A204.1 (cell line): Measurements from ENCODE around the gene HELZ.
"Not testable (repeated sequence)": the region's sequence is repeated elsewhere in the genome, so short reads cannot be mapped to it uniquely, and the experiment has no call there.

Experiments used
- FAIRE-seq: peaks from 2 replicates; lab custom pipeline; 2012; peaks lifted over from hg19 to GRCh38; lab: Jason Lieb, UNC

The HELZ gene

DNA sequence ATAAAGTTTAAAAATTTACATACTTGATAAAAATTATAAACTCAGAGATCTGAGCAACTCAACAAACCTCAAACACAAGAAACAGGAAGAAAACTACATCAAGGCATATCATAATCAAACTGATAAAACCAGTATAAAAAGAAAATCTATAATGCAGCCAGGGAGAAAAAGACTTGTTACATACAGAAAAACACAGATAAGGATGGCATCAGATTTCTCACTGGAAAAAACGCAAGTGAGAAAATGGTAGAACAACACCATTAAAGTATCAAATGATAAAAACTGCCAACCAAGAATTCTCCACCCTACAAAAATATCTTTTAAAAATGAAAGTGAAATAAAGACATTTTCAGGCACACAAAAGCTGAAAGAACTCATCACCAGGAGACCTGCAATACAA lies 129.6 kb downstream of the HELZ start:
- no peak for FAIRE-seq

DNA sequence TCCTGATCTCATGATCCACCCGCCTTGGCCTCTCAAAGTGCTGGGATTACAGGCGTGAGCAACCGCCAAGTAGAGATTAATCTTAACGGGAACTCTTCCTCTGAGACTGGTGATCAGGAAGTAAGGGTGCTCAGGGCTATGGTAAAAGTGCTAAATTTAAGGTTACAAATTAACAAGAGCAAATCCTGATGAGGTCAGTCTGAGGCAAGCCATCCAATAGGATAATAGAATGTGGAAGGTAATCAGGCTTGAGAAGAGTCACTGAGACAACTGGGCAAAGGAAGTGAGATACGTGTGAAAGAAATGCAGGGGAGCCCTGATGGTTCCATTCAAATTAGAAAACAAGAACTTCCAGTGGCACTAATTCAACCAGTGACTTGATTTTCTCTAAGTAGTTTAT lies 131.5 kb downstream of the HELZ start:
- FAIRE-seq: no peak

DNA sequence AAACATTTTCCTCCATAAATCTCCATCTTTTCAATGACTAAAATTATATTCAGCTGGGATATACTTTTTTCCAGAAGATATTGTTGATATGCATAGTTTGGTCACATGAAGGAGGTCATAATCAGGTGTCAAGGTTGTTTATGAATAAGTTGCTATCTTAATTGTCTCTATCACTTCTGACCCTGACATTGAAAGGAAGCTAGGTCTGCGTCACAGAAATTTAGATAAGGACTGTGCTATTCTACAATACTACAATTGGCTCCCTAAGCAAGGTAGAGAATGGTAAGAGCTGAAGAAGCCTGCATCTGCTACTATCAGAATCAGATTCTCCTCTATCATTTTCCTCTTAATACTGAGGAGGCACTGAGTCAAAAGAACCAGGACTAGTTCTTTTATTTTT lies 133.2 kb downstream of the HELZ start:
- FAIRE-seq: no peak

DNA sequence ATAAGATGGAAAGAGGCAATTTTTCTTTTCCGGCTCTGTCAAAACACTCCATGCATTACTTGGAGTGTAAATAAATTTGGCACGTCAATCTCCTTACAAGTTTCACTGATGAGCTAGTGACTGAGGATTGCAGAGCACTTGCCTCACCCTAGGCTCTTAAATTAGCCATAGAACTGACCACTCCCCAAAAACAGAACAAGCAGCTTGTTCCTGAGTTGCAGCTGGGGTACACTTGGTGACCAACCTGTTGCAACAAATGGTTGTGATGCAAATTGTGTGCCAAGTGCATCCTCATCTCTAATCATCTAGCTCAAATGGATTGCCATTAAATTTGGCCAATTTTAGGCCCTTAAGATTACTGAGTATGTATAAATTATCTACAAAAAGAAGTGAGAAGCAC lies 133.7 kb downstream of the HELZ start:
- FAIRE-seq: no peak

DNA sequence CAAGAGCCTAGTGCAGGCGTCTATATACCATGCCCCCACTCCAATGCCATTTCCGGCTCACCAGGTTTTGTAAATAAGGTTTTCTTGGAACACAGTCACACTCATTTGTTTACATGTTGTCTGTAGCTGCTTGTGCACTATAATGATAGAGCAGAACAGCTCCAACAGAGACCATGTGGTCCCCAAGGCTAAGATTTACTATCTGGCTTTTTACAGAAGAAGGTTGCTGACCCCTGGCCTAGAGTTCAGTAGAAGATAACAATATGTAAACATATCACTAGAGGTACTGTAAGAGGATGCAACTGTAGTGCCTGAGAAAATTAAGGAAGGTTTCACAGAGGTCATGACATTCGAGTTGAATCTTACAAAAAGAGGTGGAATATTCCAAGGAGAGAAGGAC lies 134.4 kb downstream of the HELZ start:
- no peak for FAIRE-seq

DNA sequence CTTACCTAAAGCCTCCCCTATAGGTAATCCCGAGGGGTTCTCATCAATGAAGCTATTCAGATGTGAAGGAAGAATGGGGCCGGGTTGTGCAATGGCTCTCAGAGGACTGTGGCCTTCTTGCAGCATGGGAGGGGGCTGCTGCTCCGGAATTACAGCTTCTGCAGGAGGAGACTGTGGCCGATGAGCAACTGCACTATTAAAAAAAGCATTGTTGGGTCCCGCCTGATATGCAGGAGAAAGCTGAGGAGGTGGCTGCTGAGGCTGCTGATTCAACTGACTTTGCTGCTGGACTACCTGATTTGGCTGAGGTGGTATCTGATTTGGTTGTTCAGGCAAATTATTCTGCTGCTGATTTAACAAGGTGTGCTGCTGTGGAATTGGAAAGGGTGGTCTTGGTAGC lies 135.9 kb downstream of the HELZ start:
- FAIRE-seq: no peak

DNA sequence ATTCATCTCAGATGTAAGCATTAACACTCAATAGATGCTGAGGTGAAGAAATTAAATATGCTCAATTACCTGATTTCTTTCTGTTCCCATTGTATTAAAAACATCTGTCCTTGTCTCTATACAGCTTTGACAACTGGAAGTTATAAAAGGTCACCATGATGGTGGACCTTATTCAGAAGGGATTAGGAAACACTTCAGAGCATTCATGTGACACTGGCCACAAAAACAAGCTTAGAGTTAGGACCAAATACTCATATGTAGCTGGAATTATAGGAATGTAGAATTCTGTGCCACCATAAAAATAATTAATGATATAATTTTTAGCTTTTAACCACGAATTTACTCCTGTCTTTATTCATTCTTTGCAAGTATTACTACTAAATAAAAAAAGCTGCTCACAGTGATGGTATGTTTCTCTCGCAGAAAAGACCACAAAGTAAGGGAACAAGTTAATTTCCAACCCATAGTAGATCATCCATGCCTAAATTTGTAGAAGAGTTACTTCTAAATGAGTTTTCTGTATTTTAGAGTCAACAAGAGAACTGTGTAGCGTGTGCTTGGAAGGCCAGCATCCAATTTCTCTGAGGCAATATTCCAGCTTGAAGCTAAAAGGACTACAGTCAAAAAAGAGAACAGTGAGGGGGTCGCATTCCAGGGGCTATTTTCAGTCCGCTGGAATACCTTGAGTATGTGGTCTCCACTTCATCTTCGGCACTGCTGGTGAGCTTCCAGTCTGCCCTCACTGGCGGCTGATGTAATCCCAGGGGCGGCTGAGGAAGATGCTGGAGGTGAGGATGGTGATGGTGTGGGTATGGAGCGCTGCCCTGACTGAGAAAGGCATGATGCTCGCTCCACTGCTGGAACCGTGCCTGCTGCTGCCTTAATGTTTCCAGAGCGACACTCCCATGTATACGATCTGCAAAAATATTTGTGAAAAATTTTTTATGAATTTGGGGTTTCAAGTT lies 136.9 kb downstream of the HELZ start:
- FAIRE-seq: no peak

DNA sequence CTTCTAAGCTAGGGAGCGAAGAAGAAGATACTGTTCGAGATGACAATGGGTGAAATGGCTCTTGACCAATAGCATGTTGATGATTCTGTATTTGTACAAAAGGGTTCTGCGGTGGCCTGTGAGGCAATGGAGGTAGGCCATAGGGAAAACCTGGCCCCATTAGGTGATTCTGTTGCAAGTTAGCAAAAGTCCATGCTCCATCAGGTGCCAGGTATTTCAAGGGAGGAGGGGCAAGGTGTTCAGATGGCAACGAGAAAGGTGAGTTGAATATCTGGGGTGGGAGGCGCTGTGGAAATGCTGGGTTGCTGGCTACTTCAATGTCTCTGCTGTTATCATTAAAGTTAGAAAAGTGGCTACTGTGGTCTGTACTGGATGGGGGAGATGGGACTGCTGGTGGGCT lies 137.8 kb downstream of the HELZ start:
- FAIRE-seq: no peak

DNA sequence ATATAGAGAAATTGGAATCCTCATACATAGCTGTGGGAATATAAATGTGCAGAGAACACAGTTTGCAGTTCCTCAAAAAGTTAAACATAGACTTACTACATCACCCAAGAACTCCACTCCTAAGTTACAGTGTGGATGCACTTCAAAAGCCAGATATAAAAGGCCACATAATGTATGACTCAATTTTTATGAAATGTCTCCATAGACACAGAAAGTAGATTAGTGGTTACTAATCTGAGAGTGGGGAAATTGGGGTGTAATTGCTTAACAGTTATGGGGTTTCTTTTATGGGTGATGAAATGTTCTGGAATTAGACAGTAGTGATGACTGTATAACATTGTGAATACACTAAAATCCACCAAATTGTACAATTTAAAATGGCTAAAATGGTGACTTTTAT lies 139.8 kb downstream of the HELZ start:
- no peak for FAIRE-seq

DNA sequence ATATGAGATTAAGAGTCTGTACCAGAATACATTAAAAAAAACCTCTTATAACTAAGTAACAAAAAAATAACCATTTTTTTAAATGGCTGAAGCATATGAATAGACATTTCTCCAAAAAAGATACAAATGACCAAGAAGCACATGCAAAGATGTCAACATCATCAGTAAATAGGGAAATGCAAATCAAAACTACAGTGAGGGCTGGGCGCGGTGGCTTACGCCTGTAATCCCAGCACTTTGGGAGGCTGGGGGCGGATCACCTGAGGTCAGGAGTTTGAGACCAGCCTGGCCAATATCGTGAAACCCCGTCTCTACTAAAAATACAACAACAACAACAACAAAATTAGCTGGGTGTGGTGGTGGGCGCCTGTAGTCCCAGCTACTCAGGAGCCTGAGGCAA lies 140.4 kb downstream of the HELZ start:
- not testable (repeated sequence) for FAIRE-seq

DNA sequence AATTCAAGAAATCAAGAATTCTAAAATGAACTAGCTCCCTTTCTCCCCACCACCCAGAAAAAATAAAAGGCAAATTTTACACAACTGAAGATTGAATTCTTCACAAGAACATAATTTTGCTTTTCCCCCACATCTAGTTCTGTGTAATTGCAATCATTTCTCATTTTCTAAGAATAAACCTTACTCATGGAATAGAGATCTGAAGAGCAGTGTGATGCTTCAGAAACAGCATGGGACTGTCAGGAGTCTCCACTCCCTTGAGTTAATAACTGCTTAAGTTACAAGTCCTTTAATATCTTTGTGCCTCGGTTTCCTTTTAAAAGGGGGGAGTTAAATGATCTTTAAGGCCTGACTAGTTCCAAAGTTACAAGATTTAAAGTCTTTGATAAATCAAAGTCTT lies 147.0 kb downstream of the HELZ start:
- FAIRE-seq: no peak

DNA sequence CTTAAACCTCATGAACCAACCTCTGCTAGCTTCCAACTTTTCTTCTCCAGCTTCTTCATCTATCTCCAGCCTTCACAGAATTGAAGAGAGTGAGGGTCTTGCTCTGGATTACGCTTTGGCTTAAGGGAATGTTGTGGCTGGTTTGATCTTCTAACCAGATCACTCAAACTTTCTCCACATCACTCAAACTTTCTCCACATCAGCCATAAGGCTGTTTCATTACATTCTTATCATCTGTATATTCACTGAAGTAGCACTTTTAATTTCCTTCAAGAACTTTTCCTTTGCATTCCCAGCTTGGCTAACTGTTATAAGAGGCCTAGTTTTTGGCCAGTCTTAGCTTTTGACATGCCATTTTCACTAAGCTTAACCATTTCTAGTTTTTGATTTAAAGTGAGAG lies 148.4 kb downstream of the HELZ start:
- no peak for FAIRE-seq

DNA sequence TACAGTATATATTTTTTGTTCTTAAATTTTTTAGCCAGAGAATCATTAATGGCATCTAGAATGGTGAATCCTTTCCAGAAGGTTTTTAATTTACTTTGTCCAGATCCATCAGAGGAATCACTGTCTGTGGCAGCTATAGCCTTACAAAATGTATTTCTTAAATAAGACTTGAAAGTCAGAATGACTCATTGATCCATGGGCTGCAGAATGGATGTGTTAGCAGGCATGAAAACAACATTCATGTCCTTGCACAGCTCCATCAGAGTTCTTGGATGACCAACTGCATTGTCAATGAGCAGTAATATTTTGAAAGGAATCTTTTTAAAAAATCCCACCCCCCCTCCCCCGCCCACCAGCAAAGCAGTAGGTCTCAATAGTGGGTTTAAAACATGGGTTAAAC lies 149.2 kb downstream of the HELZ start:
- FAIRE-seq: no peak

DNA sequence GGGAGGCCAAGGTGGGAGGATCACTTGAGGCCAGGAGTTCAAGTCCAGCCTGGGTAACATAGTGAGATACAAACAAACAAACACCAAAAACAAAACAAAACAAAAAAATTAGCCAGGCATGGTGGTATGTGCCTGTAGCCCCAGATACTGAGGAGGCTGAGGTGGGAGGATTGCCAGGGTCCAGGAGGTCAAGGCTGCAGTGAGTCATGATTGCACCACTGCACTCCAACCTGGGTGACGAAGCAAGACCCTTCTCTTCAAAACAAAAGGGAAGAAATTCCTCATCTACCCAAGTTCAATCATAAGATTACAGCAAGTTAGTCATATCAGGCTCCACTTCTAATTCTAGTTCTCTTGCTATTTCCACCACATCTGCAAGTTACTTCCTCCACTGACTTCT lies 149.7 kb downstream of the HELZ start:
- FAIRE-seq: not testable (repeated sequence)

DNA sequence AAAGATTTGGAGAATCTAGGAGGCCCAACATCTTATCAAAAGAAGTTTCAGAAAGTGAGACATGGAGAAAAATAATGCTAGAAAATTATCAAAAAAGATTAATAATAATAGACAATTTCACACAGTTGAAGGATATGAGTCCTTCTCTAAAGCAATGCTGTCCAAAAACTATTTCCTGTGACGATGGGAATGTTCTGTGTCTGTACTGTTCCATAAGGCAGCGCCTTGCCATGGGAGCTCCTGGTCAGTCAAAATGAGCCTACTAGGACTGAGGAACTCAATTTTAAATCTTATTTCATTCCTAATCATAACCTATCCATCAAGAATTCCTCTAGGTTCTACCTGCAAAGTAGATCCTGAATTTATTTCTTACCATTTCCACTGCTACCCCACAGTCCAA lies 151.6 kb downstream of the HELZ start:
- FAIRE-seq: no peak

DNA sequence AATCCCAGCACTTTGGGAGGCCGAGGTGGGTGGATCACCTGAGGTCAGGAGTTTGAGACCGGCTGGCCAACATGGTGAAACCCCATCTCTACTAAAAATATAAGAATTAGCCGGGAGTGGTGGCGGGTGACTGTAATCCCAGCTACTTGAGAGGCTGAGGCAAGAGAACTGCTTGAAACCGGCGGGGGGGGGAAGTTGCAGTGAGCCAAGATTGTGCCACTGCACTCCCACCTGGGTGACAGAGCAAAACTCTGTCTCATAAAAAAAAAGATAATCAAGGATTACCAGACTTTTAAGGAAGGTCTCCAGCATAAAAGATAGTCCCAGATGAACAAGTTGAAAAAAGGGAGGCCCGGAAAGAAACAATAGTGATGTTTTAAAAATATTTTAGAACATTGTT lies 152.3 kb downstream of the HELZ start:
- FAIRE-seq: not testable (repeated sequence)

DNA sequence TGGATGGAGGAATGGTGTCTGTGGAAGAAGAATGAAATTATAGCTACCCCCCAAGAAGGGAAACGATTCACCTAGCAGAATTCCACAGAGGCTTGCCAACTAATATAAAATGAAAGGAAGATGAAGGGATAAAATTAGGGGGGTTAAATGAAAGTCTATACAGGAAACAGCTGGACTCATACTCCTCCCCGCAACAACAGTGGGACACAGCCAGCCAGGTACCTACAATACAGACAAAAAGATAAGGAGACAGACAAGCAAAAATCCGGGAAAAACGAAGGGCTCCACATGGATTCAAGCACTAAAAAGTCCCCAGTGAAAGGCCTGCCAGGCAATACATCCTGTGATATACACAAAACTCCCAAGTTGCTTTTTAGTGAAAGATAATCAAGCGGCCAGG lies 152.7 kb downstream of the HELZ start:
- FAIRE-seq: no peak

DNA sequence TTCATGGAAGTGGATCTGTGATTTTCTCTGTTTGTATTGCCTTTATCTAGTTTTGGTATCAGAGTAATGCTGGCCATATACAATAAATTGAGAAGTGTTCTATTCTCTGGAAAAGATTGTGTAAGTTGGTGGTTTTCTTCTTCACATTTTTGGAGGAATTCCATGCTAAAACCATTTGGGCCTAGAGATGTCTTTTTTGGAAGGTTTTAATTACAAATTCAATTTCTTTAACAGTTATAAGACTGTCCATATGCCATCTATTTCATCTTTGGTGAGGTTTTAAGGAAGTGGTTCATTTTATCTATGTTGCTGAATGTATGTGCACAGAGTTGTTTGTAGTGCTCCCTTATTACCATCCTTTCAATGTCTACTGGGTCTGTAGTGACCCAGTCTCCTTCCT lies 154.7 kb downstream of the HELZ start:
- FAIRE-seq: no peak

DNA sequence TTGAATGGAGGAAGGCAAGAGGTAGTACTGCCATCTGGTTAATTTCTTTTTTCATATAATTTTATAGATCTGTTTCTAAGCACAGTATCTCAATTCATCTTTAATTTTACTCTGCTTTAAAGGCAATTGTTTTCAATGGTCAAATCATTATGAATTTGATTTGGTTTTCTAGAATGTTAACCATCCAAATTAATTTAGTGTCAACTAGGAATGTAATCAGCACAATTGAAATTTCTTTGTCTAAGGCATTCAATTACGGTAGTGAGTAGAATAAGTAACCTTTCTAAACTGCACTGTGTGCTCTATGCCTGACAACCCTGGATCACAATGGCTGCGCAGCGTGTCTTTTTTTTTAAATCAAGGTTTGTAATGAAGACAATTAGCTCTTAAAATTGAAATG lies 156.4 kb downstream of the HELZ start:
- FAIRE-seq: no peak

DNA sequence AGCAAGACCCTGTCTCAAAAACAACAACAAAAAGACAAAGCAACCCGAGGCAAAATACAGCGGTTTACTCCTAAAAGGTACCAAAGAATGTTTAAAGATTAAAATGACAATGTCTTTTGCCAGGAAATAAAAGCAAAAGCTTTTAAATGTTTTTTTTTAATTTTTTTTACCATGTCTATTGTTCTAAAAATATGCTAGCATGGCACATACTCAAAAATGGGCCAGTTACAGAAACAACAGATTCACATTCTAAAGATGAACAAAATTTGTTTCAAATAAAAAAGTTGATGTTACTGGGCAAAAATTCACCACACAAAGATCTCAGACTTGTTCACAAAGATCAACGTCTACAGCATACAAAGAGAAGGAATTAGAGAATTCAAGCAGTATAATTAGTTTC lies 159.6 kb downstream of the HELZ start:
- no peak for FAIRE-seq

DNA sequence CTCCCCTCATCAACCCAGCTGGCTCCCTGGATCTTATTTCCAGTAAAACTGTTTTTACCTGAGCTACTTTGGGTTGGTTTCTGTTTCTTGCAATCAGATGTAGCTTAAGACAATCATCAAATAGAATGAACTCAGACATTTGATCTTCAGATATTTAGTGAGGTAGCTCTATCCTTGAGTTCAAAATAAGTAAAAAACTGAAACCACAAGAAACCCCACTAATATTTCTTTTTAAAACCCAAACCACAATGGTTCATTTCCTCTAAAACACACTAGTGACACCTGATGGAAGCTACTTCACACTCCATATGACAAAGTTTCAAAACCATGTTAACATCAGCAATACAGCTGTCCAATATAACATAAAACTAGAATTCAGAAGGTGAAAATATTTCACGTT lies 162.9 kb downstream of the HELZ start:
- FAIRE-seq: no peak

DNA sequence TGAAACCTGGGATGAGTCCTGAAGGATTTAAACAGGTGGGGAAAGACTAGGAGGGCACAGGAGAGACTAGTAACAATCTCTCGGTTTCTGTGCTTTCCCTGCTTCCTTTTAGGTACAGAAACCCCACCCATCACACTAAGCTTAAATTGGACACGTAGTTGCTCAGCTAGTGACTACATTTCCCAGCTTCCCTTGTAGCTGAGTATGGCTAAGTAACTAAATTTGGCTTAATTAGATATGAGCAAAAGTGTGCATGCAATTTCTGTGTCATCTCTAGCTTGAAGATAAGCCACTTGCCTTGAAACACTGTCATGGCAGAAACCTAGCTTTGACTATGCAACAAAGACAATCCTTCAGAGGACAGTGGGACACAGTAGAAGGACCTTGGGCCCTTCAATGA lies 164.2 kb downstream of the HELZ start:
- FAIRE-seq: no peak

DNA sequence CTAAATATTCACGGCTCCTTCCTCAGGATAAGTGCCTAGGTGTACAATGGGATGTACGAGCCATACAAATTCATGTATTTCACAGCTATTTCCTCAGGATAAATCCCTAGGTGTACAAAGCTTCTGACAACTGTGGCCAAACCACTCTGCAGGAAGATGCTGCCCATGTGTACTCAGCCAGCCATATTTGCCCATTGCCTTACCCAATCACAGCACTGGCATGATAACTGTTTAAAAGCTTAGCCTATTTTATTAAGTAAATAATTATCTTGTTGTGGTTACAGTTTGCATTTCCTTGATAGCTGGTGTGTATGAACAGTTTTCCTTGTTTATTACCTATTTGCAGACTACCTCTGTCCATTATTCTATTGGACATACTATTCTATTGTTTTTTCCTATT lies 165.5 kb downstream of the HELZ start:
- no peak for FAIRE-seq

DNA sequence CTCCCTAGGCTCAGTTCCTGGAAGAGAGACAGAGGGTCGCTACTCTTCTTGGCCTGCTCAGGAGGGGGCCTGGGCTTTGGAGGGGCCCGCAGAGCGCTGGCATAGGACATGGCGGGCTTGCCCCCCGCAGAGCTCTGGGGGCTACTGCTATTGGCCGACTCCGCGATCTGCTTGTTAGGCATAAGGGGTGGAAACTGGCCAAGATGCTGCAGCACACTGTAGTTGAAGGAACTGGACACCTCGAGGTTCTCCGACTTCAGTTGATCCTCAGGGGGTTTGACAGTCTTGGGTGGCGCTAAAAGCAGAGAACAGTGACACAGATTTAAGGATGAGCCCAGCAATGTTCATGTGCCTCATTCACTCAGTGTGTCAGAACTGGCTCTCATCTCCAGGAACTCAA lies 166.7 kb downstream of the HELZ start:
- FAIRE-seq: no peak

DNA sequence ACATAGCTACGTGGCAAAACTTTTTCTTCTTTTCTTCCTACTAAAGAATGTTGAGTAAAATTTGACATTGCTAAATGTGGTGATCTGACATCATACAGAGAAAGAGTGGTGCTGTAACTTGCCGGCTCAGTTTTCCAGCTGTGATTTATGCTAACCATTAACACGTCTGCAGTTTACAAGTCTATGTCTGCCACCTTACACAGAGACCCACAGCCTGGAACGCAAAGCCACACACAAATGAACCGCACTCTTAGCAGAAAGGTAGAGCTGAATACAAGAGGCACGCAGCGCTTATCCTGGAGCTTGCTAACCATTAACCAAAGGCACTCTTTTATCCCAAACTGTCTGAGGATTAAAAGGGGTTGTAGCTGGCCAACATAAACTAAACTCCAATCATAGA lies 168.7 kb downstream of the HELZ start:
- FAIRE-seq: no peak
